GM18499 (cell line): ENCODE data around the gene PSMB9.

Experiments
- ATAC-seq: cut with Tn5 transposase; IDR thresholded peaks from one replicate; pipeline ENCODE4 v1.9.1; 2021; ENCODE audit warnings: moderate number of reproducible peaks; ENCODE audit not compliant: insufficient read depth, unreplicated experiment

PSMB9 gene

GRCh38 chr6:32838114-32838958, 15.7 kb upstream of the PSMB9 start, which contains the start of gene TAP2:
TSS of gene TAP2 (minus strand) at chr6:32838739. CDS start at chr6:32838233, 506 bp downstream.
- peak; percentile 40 for ATAC-seq

GRCh38 chr6:32839356-32839755, 14.6 kb upstream of the PSMB9 start:
- ATAC-seq: no peak

GRCh38 chr6:32840604-32841246, 13.3 kb upstream of the PSMB9 start:
- ATAC-seq: no peak

- no peak for ATAC-seq
Measured at GRCh38 chr6:32842021-32842650, 11.9 kb upstream of the PSMB9 start.

GRCh38 chr6:32842690-32843089, 11.3 kb upstream of the PSMB9 start:
- ATAC-seq: no peak

GRCh38 chr6:32843331-32843978, 10.5 kb upstream of the PSMB9 start:
- no peak for ATAC-seq

GRCh38 chr6:32843979-32844838, 9.8 kb upstream of the PSMB9 start, which contains the start of gene PSMB8:
TSS of gene PSMB8 (minus strand) at chr6:32844047. CDS start at chr6:32843996, 51 bp downstream.
- peak; percentile 46 for ATAC-seq

- ATAC-seq: no peak
Measured at GRCh38 chr6:32844839-32845383, 9.1 kb upstream of the PSMB9 start.

- no peak for ATAC-seq
Measured at GRCh38 chr6:32845384-32845884, 8.6 kb upstream of the PSMB9 start.

GRCh38 chr6:32847004-32847403, 7.0 kb upstream of the PSMB9 start:
- no peak for ATAC-seq

- no peak for ATAC-seq
Measured at GRCh38 chr6:32847795-32848194, 6.2 kb upstream of the PSMB9 start.

GRCh38 chr6:32849126-32849525, 4.9 kb upstream of the PSMB9 start:
- ATAC-seq: no peak

GRCh38 chr6:32851025-32851424, 3.0 kb upstream of the PSMB9 start:
- no peak for ATAC-seq

- no peak for ATAC-seq
Measured at GRCh38 chr6:32852018-32852843, 1.8 kb upstream of the PSMB9 start.

- ATAC-seq: no peak
Measured at GRCh38 chr6:32852844-32853540, 1.0 kb upstream of the PSMB9 start.

- ATAC-seq: no peak
Measured at GRCh38 chr6:32854376-32855178, 585 bp downstream of the PSMB9 start.
